Adrenal gland (tissue), 12 donors: ENCODE measurements around the gene CWC27. TPM values are rescaled to one million over a fixed set of nuclear protein-coding genes. Genes with fewer than 3 reads are reported as not detected.
"Not testable (repeated sequence)": the region's sequence is repeated elsewhere in the genome, so short reads cannot be mapped to it uniquely, and the experiment has no call there.

ENCODE experiments used
- DNase-seq, 7 donors: peaks; one replicate each; pipeline ENCODE4 v3.0.0-alpha.2; 2019 to 2020
- H3K27ac ChIP-seq, 5 donors: fragments of 200-600 bp; sonication (generic) in 4 of 5; 1 replicate in 3 of 5; 2 replicates in 2 of 5; pipeline versions ENCODE4 v1.5.1 to v1.8.0; 2016 to 2020; ENCODE audit warnings: mild to moderate bottlenecking in 1 of 5
- H3K27me3 ChIP-seq: fragments of 200-600 bp; 2 replicates; pipeline ENCODE4 v1.8.0; 2021
- H3K36me3 ChIP-seq, 2 donors: fragments of 200-600 bp; replicated peaks in 1 of 2; 1 replicate in 1 of 2; 2 replicates in 1 of 2; pipeline versions ENCODE4 v1.5.1 to v1.8.0; 2018 to 2022
- H3K4me1 ChIP-seq, 2 donors: fragments of 200-600 bp; replicated peaks in 1 of 2; 1 replicate in 1 of 2; 2 replicates in 1 of 2; pipeline versions ENCODE4 v1.5.1 to v1.8.0; 2018 to 2021
- H3K4me3 ChIP-seq, 4 donors: fragments of 200-600 bp; sonication (generic) in 3 of 4; one replicate each; pipeline ENCODE4 v1.5.1; 2016 to 2018
- H3K9me3 ChIP-seq, 3 donors: fragments of 200-600 bp; sonication (generic) in 1 of 3; replicated peaks in 1 of 3; 1 replicate in 2 of 3; 2 replicates in 1 of 3; pipeline versions ENCODE4 v1.5.1 to v1.8.0; 2016 to 2021
- CTCF ChIP-seq, 6 experiments: fragments of 450-650 bp in 4 of 6; fragments of 200-600 bp in 2 of 6; sonication (generic) in 1 of 6; IDR thresholded peaks; 1 replicate in 5 of 6; 2 replicates in 1 of 6; pipeline versions ENCODE4 v1.5.1 to v1.8.0; 2016 to 2021; ENCODE audit warnings: antibody characterized with exemption in 6 of 6, mild to moderate bottlenecking in 2 of 6, moderate library complexity in 1 of 6
- POLR2A ChIP-seq, 2 donors: fragments of 450-650 bp; IDR thresholded peaks; one replicate each; pipeline ENCODE4 v1.6.1; 2017; ENCODE audit warnings: antibody characterized with exemption in 2 of 2, mild to moderate bottlenecking in 2 of 2, moderate library complexity in 1 of 2
- WGBS, 4 donors: extraction: QIAGEN DNeasy Blood & Tissue Kit in 2 of 4; methylation state at CpG; one replicate each; pipeline versions ENCODE4 v1.1.5 to v1.1.7; 2013 to 2017; 5-methylcytosine and 5-hydroxymethylcytosine counted together
- intact Hi-C, 2 donors: fragments of 100-400 bp; cut with DNase I; formaldehyde crosslinking; loops; one replicate each; pipeline versions ENCODE4 v1.14.1 to v1.15.0; 2022 to 2023
- polyA plus RNA-seq, 3 donors: library from polyadenylated mRNA; stranded (reverse); fragments of 200-250 nt in 2 of 3; fragments of 350-450 nt in 1 of 3; fragmentation: Illumina TruSeq in 1 of 3; extraction: RNeasy Lipid Tissue Mini Kit (QIAGEN cat#74804) in 1 of 3; gene quantifications; one replicate each; pipeline ENCODE4 v1.2.3, GENCODE V29; 2013 to 2014
- total RNA-seq, 9 donors: library from RNA; depleted of rRNA in 4 of 9; stranded (reverse); fragments of >200 nt in 4 of 9; fragments of 120-200 nt in 1 of 9; fragmentation: NEBNext Ultra II Directional in 1 of 9; extraction: Animal tissue kit (Norgen Biotek cat#: 25700) in 1 of 9; gene quantifications; one replicate each; pipeline versions ENCODE4 v1.1.0 to v1.2.4, GENCODE V29; 2013 to 2023
- donor health status: healthy with polysubstance abuse.
- donor health status: Bipolar disorder and iron deficiency.
- donor health status: DM: yes; HTN: yes; CAD: no.
- donor health status: DM: no; HTN: no; CAD: no.
- donor health status: DM: no; HTN: no; CAD: no.
- donor health status: DM: yes; HTN: yes; CAD: no.

Gene CWC27
- total and polyA plus RNA-seq, 12 donors: 7.3 to 31.0 (median 15.6) TPM

GRCh38 chr5:64923151-64923685 lies 154.5 kb downstream of the CWC27 start:
- Histone ChIP-seq H3K36me3 (no peaks in the 10 kb centered on the region), H3K9me3 (peaks cover 0 to 11% (median 2%) of the 10 kb centered on the region in 3 donors), H3K27ac (no peak overlapping the region), H3K27me3 (no peaks in the 10 kb centered on the region), H3K4me3 (no peak overlapping the region), H3K4me1 (no peaks in the 10 kb centered on the region)
- intact Hi-C loops: no loop called here
- no peak for DNase-seq
- no peak for TF ChIP-seq CTCF (IDR thresholded peaks at IDR 0.05)
- 89 to 95% (median 90%) methylated on average over 6 of the region's 6 CpGs for WGBS, 4 donors

- no peak for DNase-seq
- no peaks in the 10 kb centered on the region for H3K36me3 ChIP-seq
- H3K27ac ChIP-seq: no peak overlapping the region
- no peak for TF ChIP-seq CTCF (IDR thresholded peaks at IDR 0.05)
- no peak for TF ChIP-seq POLR2A (IDR thresholded peaks at IDR 0.05)
- H3K27me3 ChIP-seq: no peaks in the 10 kb centered on the region
- intact Hi-C loops: no loop called here
- H3K9me3 ChIP-seq: peaks cover 0 to 11% (median 4%) of the 10 kb centered on the region in 3 donors
- no peak overlapping the region for H3K4me3 ChIP-seq
- WGBS, 4 donors: 97 to 100% (median 100%) methylated on average over 1 of the region's 1 CpG
- no peaks in the 10 kb centered on the region for H3K4me1 ChIP-seq
Measured at GRCh38 chr5:64925123-64925522, 156.4 kb downstream of the CWC27 start.

GRCh38 chr5:64929833-64930232 lies 161.1 kb downstream of the CWC27 start:
- no peak for DNase-seq
- Histone ChIP-seq H3K27me3 (no peaks in the 10 kb centered on the region), H3K4me3 (no peak overlapping the region), H3K4me1 (no peaks in the 10 kb centered on the region), H3K9me3 (peaks cover 0 to 4% (median 0%) of the 10 kb centered on the region in 3 donors), H3K36me3 (no peaks in the 10 kb centered on the region), H3K27ac (no peak overlapping the region)
- TF ChIP-seq POLR2A (IDR thresholded peaks at IDR 0.05): no peak
- no peak for TF ChIP-seq CTCF (IDR thresholded peaks at IDR 0.05)
- intact Hi-C loops: no loop called here
- 94 to 100% (median 95%) methylated on average over 1 of the region's 1 CpG for WGBS, 4 donors

GRCh38 chr5:64930672-64931318 lies 162.1 kb downstream of the CWC27 start:
- Histone ChIP-seq H3K4me3 (no peak overlapping the region), H3K36me3 (no peaks in the 10 kb centered on the region), H3K27ac (no peak overlapping the region), H3K4me1 (no peaks in the 10 kb centered on the region), H3K27me3 (no peaks in the 10 kb centered on the region), H3K9me3 (peaks cover 0 to 5% (median 4%) of the 10 kb centered on the region in 3 donors)
- no peak for DNase-seq
- WGBS, 4 donors: 88 to 99% (median 96%) methylated on average over 2 of the region's 2 CpGs
- intact Hi-C loops: no loop called here
- TF ChIP-seq POLR2A (IDR thresholded peaks at IDR 0.05) (no peak), CTCF (IDR thresholded peaks at IDR 0.05) (no peak)

GRCh38 chr5:64939422-64939771 lies 170.7 kb downstream of the CWC27 start:
- intact Hi-C loops, H3K27ac ChIP-seq, H3K36me3 ChIP-seq, H3K4me1 ChIP-seq, DNase-seq, H3K27me3 ChIP-seq, H3K9me3 ChIP-seq, H3K4me3 ChIP-seq: not testable (repeated sequence)
- WGBS, 4 donors: 90 to 94% (median 91%) methylated on average over 4 of the region's 4 CpGs; no CpG with 5 or more reads in 1 of the 4 donors
